Lower leg skin (tissue), 3 donors: ENCODE data around the gene SLC9A9.

Source experiments
- POLR2A ChIP-seq, 2 donors: fragments of 450-650 bp; IDR thresholded peaks; one replicate each; pipeline ENCODE4 v1.6.1; 2016 to 2017; ENCODE audit warnings: antibody characterized with exemption in 2 of 2, mild to moderate bottlenecking in 1 of 2, moderate library complexity in 1 of 2
- TF ChIP-seq, protein P1 (sequence below), 3 donors: fragments of 450-650 bp; IDR thresholded peaks; one replicate each; pipeline ENCODE4 v1.5.1; 2016; ENCODE audit warnings: antibody characterized with exemption in 3 of 3, mild to moderate bottlenecking in 3 of 3, moderate library complexity in 2 of 3

DNA sequence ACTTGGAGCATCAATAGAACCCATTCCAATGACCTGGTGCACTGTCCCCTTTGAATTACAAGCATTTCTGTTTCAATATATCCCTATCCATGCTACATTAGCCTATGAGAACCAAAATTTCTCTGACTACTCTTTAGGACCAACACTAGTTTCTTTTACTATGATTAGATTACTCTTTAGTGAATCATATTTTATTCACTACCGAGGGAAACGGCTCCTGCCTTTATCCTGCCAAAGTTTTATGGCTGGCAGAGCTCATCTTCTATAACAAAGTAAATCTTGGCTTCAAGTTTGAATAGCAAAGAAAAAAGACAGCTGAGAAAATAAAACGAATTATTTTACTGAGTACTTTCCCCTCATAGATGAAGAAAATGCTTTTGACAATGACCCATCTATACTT, 120.9 kb downstream of the SLC9A9 start:
- no peak for TF ChIP-seq POLR2A (IDR thresholded peaks at IDR 0.05)
- TF ChIP-seq, protein P1, sequence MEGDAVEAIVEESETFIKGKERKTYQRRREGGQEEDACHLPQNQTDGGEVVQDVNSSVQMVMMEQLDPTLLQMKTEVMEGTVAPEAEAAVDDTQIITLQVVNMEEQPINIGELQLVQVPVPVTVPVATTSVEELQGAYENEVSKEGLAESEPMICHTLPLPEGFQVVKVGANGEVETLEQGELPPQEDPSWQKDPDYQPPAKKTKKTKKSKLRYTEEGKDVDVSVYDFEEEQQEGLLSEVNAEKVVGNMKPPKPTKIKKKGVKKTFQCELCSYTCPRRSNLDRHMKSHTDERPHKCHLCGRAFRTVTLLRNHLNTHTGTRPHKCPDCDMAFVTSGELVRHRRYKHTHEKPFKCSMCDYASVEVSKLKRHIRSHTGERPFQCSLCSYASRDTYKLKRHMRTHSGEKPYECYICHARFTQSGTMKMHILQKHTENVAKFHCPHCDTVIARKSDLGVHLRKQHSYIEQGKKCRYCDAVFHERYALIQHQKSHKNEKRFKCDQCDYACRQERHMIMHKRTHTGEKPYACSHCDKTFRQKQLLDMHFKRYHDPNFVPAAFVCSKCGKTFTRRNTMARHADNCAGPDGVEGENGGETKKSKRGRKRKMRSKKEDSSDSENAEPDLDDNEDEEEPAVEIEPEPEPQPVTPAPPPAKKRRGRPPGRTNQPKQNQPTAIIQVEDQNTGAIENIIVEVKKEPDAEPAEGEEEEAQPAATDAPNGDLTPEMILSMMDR (IDR thresholded peaks at IDR 0.05), result no peak
